GM19193 (cell line): ENCODE measurements around the gene NPIPB4.
"Not testable (repeated sequence)": the region's sequence is repeated elsewhere in the genome, so short reads cannot be mapped to it uniquely, and the experiment has no call there.

Experiments used
- POLR2A ChIP-seq: IDR thresholded peaks from 4 replicates; pipeline ENCODE4 v1.6.1; 2011; ENCODE audit not compliant: insufficient read depth, insufficient read length; ENCODE audit errors: extremely low read depth

NPIPB4 gene

GRCh38 chr16:21857656-21858055 lies at the start of gene NPIPB4:
TSS of gene NPIPB4 (minus strand) at chr16:21857756. CDS start at chr16:21857378, 378 bp downstream.
- not testable (repeated sequence) for TF ChIP-seq POLR2A

- TF ChIP-seq POLR2A: peak; percentile 88
These were observed 37.3 kb downstream of the NPIPB4 start for GRCh38 chr16:21820028-21820907.
